ENCODE measurements around the gene RILPL2.

DNA sequence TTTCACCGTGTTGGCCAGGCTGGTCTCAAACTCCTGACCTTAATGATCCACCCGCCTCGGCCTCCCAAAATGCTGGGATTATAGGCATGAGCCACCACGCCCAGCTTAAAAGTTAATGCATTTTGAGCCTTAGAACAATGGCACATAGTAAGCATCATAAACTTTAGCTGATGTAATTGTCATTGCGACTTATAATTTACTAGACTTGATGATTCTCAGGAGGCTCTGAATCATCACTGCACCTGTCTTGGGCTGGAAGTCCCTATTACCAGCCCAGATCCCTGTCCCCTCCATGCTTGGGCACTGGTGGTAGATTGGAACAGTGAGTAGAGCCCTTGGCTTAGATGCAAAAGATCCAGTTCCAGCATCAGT, 26.5 kb downstream of the RILPL2 start:
- TF ChIP-seq, protein P1, sequence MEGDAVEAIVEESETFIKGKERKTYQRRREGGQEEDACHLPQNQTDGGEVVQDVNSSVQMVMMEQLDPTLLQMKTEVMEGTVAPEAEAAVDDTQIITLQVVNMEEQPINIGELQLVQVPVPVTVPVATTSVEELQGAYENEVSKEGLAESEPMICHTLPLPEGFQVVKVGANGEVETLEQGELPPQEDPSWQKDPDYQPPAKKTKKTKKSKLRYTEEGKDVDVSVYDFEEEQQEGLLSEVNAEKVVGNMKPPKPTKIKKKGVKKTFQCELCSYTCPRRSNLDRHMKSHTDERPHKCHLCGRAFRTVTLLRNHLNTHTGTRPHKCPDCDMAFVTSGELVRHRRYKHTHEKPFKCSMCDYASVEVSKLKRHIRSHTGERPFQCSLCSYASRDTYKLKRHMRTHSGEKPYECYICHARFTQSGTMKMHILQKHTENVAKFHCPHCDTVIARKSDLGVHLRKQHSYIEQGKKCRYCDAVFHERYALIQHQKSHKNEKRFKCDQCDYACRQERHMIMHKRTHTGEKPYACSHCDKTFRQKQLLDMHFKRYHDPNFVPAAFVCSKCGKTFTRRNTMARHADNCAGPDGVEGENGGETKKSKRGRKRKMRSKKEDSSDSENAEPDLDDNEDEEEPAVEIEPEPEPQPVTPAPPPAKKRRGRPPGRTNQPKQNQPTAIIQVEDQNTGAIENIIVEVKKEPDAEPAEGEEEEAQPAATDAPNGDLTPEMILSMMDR (conservative IDR thresholded peaks at IDR 0.05; ENCODE audit: low read length), result no peak
- TF ChIP-seq EZH2phosphoT487 (IDR thresholded peaks at IDR 0.05; ENCODE audit: borderline replicate concordance, low read depth, low read length), result no peak
